GM18507 (cell line): ENCODE measurements around the gene MBOAT2.
"Not testable (repeated sequence)": the region's sequence is repeated elsewhere in the genome, so short reads cannot be mapped to it uniquely, and the experiment has no call there.

ENCODE experiments used
- DNase-seq: peaks from one replicate; pipeline ENCODE4 v3.0.0; 2011; ENCODE audit warnings: low read depth; ENCODE audit not compliant: insufficient read length; ENCODE audit errors: extremely low spot score
- FAIRE-seq: peaks from 2 replicates; lab custom pipeline; 2011; peaks lifted over from hg19 to GRCh38; lab: Jason Lieb, UNC

MBOAT2 gene

GRCh38 chr2:8966123-8966908 lies 37.2 kb downstream of the MBOAT2 start:
- FAIRE-seq (no peak), DNase-seq (no peak)

GRCh38 chr2:8965216-8965969 lies 38.1 kb downstream of the MBOAT2 start:
- FAIRE-seq (no peak), DNase-seq (no peak)

- FAIRE-seq = no peak
- DNase-seq = no peak
Observed at GRCh38 chr2:8962890-8963289, 40.6 kb downstream of the MBOAT2 start.

- no peak for DNase-seq
- FAIRE-seq = no peak
Observed at GRCh38 chr2:8957628-8958027, 45.9 kb downstream of the MBOAT2 start.

GRCh38 chr2:8956774-8957173 lies 46.7 kb downstream of the MBOAT2 start:
- no peak for FAIRE-seq
- no peak for DNase-seq

- DNase-seq = no peak
- no peak for FAIRE-seq
Observed at GRCh38 chr2:8954990-8955389, 48.5 kb downstream of the MBOAT2 start.

GRCh38 chr2:8953525-8953924 lies 50.0 kb downstream of the MBOAT2 start:
- FAIRE-seq (no peak), DNase-seq (no peak)

- DNase-seq (no peak), FAIRE-seq (no peak)
Observed at GRCh38 chr2:8939486-8940114, 63.9 kb downstream of the MBOAT2 start.

- FAIRE-seq = no peak
- no peak for DNase-seq
Observed at GRCh38 chr2:8938384-8938783, 65.1 kb downstream of the MBOAT2 start.

GRCh38 chr2:8935982-8936381 lies 67.5 kb downstream of the MBOAT2 start:
- FAIRE-seq (no peak), DNase-seq (no peak)

GRCh38 chr2:8934338-8934737 lies 69.1 kb downstream of the MBOAT2 start:
- DNase-seq (no peak), FAIRE-seq (no peak)

GRCh38 chr2:8932702-8933101 lies 70.8 kb downstream of the MBOAT2 start:
- FAIRE-seq = no peak
- no peak for DNase-seq

GRCh38 chr2:8930185-8930584 lies 73.3 kb downstream of the MBOAT2 start:
- not testable (repeated sequence) for DNase-seq, FAIRE-seq

- FAIRE-seq = no peak
- no peak for DNase-seq
Observed at GRCh38 chr2:8929128-8929527, 74.4 kb downstream of the MBOAT2 start.

- no peak for DNase-seq
- FAIRE-seq = no peak
Observed at GRCh38 chr2:8927510-8928455, 75.7 kb downstream of the MBOAT2 start.

- no peak for FAIRE-seq
- DNase-seq = no peak
Observed at GRCh38 chr2:8926356-8926755, 77.1 kb downstream of the MBOAT2 start.

- FAIRE-seq (no peak), DNase-seq (no peak)
Observed at GRCh38 chr2:8925411-8925810, 78.1 kb downstream of the MBOAT2 start.

GRCh38 chr2:8923183-8923582 lies 80.3 kb downstream of the MBOAT2 start:
- DNase-seq (no peak), FAIRE-seq (no peak)

- FAIRE-seq = no peak
Observed at GRCh38 chr2:8922431-8922830, 81.1 kb downstream of the MBOAT2 start.

More at GRCh38 chr2:8922431-8922830, 81.1 kb downstream of the MBOAT2 start:
- DNase-seq = no peak
